Loucy (cell line): ENCODE results near the gene TELO2.
"Not testable (repeated sequence)": the region's sequence is repeated elsewhere in the genome, so short reads cannot be mapped to it uniquely, and the experiment has no call there.

ENCODE experiments used
- H2AFZ ChIP-seq: fragments of 200-600 bp; sonication (generic); 2 replicates; pipeline ENCODE4 v1.6.0; 2016; ENCODE audit warnings: antibody characterized with exemption, mild to moderate bottlenecking, low read length, moderate library complexity
- H3F3A ChIP-seq: fragments of 200-600 bp; 2 replicates; pipeline ENCODE4 v1.6.0; 2016; ENCODE audit warnings: antibody characterized with exemption, low read depth, mild to moderate bottlenecking
- H3K27me3 ChIP-seq: fragments of 200-600 bp; sonication (generic); 2 replicates; pipeline ENCODE4 v1.6.1; 2014; ENCODE audit warnings: low read length, mild to moderate bottlenecking; ENCODE audit not compliant: insufficient read depth, poor library complexity, severe bottlenecking
- H3K36me3 ChIP-seq: fragments of 200-600 bp; sonication (generic); 2 replicates; pipeline ENCODE4 v1.6.1; 2016; ENCODE audit warnings: low read length; ENCODE audit not compliant: insufficient read depth
- H3K4me1 ChIP-seq: fragments of 200-600 bp; sonication (generic); 2 replicates; pipeline ENCODE4 v1.5.1; 2014; ENCODE audit warnings: low read length, mild to moderate bottlenecking; ENCODE audit not compliant: insufficient read depth, poor library complexity, severe bottlenecking
- H3K4me2 ChIP-seq: fragments of 200-600 bp; sonication (generic); 2 replicates; pipeline ENCODE4 v1.6.0; 2014; ENCODE audit warnings: antibody characterized with exemption, low read length, low read depth, mild to moderate bottlenecking; ENCODE audit not compliant: poor library complexity, severe bottlenecking
- H3K4me3 ChIP-seq: fragments of 200-600 bp; sonication (generic); 2 replicates; pipeline ENCODE4 v1.5.1; 2014; ENCODE audit warnings: low read length, mild to moderate bottlenecking, mixed read lengths; ENCODE audit not compliant: poor library complexity, severe bottlenecking
- H3K79me2 ChIP-seq: fragments of 200-600 bp; sonication (generic); 2 replicates; pipeline ENCODE4 v1.6.1; 2014; ENCODE audit warnings: low read length; ENCODE audit not compliant: insufficient read depth
- H3K9ac ChIP-seq: fragments of 200-600 bp; sonication (generic); 2 replicates; pipeline ENCODE4 v1.6.0; 2014; ENCODE audit warnings: mild to moderate bottlenecking, low read depth, low read length, moderate library complexity; ENCODE audit not compliant: poor library complexity, severe bottlenecking
- H3K9me2 ChIP-seq: fragments of 200-600 bp; sonication (generic); replicated peaks from 2 replicates; pipeline ENCODE4 v1.6.1; 2016; ENCODE audit warnings: low read depth, low read length, mixed read lengths
- H3K9me3 ChIP-seq: fragments of 200-600 bp; sonication (generic); 2 replicates; pipeline ENCODE4 v1.6.1; 2014; ENCODE audit warnings: mild to moderate bottlenecking, antibody characterized with exemption, low read length, low read depth; ENCODE audit not compliant: insufficient read depth
- H4K20me1 ChIP-seq: fragments of 200-600 bp; sonication (generic); 2 replicates; pipeline ENCODE4 v1.6.0; 2014; ENCODE audit warnings: antibody characterized with exemption, low read length, mild to moderate bottlenecking; ENCODE audit not compliant: insufficient read depth, poor library complexity, severe bottlenecking
- CTCF ChIP-seq: fragments of 200-600 bp; sonication (generic); conservative IDR thresholded peaks from 2 replicates; pipeline ENCODE4 v1.5.1; 2014; ENCODE audit warnings: mild to moderate bottlenecking, antibody characterized with exemption, low read length
- EZH2phosphoT487 ChIP-seq: fragments of 200-600 bp; IDR thresholded peaks from 2 replicates; pipeline ENCODE4 v1.6.1; 2018; ENCODE audit warnings: antibody characterized with exemption, mild to moderate bottlenecking, moderate library complexity, borderline replicate concordance

Gene TELO2

GRCh38 chr16:1468426-1468810 lies 24.7 kb upstream of the TELO2 start:
- H3K36me3 ChIP-seq = no peaks in the 10 kb centered on the region
- no peaks in the 10 kb centered on the region for H3F3A ChIP-seq
- H2AFZ ChIP-seq = no peak overlapping the region
- no peaks in the 10 kb centered on the region for H3K9me2 ChIP-seq
- no peaks in the 10 kb centered on the region for H3K4me1 ChIP-seq
- TF ChIP-seq EZH2phosphoT487 = no peak
- TF ChIP-seq CTCF = no peak
- H4K20me1 ChIP-seq = no peaks in the 10 kb centered on the region
- H3K79me2 ChIP-seq = no peaks in the 10 kb centered on the region
- H3K9me3 ChIP-seq = no peaks in the 10 kb centered on the region
- H3K4me2 ChIP-seq = no peak overlapping the region
- H3K27me3 ChIP-seq = no peaks in the 10 kb centered on the region
- H3K9ac ChIP-seq = no peak overlapping the region
- no peak overlapping the region for H3K4me3 ChIP-seq

- not testable (repeated sequence) for H3K4me3 ChIP-seq, H3K79me2 ChIP-seq, H3K4me2 ChIP-seq
Measured at GRCh38 chr16:1469141-1469540, 24.0 kb upstream of the TELO2 start.

GRCh38 chr16:1469693-1470201 lies 23.4 kb upstream of the TELO2 start:
- Histone ChIP-seq H3K9ac (no peak overlapping the region), H3K4me1 (no peaks in the 10 kb centered on the region), H3F3A (no peaks in the 10 kb centered on the region), H4K20me1 (no peaks in the 10 kb centered on the region), H3K36me3 (no peaks in the 10 kb centered on the region), H3K27me3 (no peaks in the 10 kb centered on the region), H3K9me3 (no peaks in the 10 kb centered on the region), H3K79me2 (peaks cover 7% of the 10 kb centered on the region; the same call in 1 of the 2 replicates), H3K4me3 (no peak overlapping the region), H2AFZ (no peak overlapping the region), H3K4me2 (no peak overlapping the region), H3K9me2 (no peaks in the 10 kb centered on the region)
- TF ChIP-seq EZH2phosphoT487 = no peak
- no peak for TF ChIP-seq CTCF

More at GRCh38 chr16:1469141-1469540, 24.0 kb upstream of the TELO2 start:
- not testable (repeated sequence) for H3K4me1 ChIP-seq, H3K9me3 ChIP-seq, H2AFZ ChIP-seq, H3K27me3 ChIP-seq, H3K36me3 ChIP-seq, H4K20me1 ChIP-seq, H3F3A ChIP-seq, H3K9ac ChIP-seq, H3K9me2 ChIP-seq

GRCh38 chr16:1470481-1471251 lies 22.5 kb upstream of the TELO2 start:
- Histone ChIP-seq H3K79me2 (peaks cover 7% of the 10 kb centered on the region; the same call in 1 of the 2 replicates), H4K20me1 (no peaks in the 10 kb centered on the region), H3K4me2 (no peak overlapping the region), H3K4me3 (no peak overlapping the region), H3K36me3 (no peaks in the 10 kb centered on the region), H3K9ac (no peak overlapping the region), H3K9me2 (no peaks in the 10 kb centered on the region), H3F3A (no peaks in the 10 kb centered on the region), H3K4me1 (no peaks in the 10 kb centered on the region), H3K27me3 (no peaks in the 10 kb centered on the region), H2AFZ (no peak overlapping the region), H3K9me3 (no peaks in the 10 kb centered on the region)
- TF ChIP-seq EZH2phosphoT487 (no peak), CTCF (no peak)
